Body of pancreas (tissue), 4 donors: ENCODE results near the gene EEF2. TPM values are rescaled to one million over a fixed set of nuclear protein-coding genes. Genes with fewer than 3 reads are reported as not detected.

ENCODE experiments used
- ATAC-seq: fragments of 150-250 bp; one replicate; pipeline ENCODE4 v1.9.1; 2016
- DNase-seq, 4 donors: peaks; one replicate each; pipeline ENCODE4 v3.0.0-alpha.2; 2019
- H3K27ac ChIP-seq, 4 donors: fragments of 200-600 bp; sonication (generic); 1 replicate in 3 of 4; 2 replicates in 1 of 4; pipeline versions ENCODE4 v1.5.1 to v1.6.1; 2016 to 2019; ENCODE audit warnings: mild to moderate bottlenecking in 1 of 4, mixed read lengths in 1 of 4, moderate library complexity in 1 of 4
- H3K27me3 ChIP-seq, 2 donors: fragments of 200-600 bp; sonication (generic); one replicate each; pipeline ENCODE4 v1.6.0; 2016; ENCODE audit warnings: mild to moderate bottlenecking in 1 of 2
- H3K36me3 ChIP-seq, 2 donors: fragments of 200-600 bp; sonication (generic); replicated peaks in 1 of 2; 2 replicates each; pipeline ENCODE4 v1.5.1; 2016; ENCODE audit warnings: low read depth in 2 of 2; ENCODE audit not compliant: insufficient read depth in 1 of 2
- H3K4me1 ChIP-seq: fragments of 200-600 bp; sonication (generic); one replicate; pipeline ENCODE4 v1.6.0; 2016
- H3K4me3 ChIP-seq, 2 donors: fragments of 200-600 bp; sonication (generic); 1 replicate in 1 of 2; 2 replicates in 1 of 2; pipeline ENCODE4 v1.5.1; 2016 to 2019
- H3K9me3 ChIP-seq, 3 donors: fragments of 200-600 bp; sonication (generic); 1 replicate in 2 of 3; 2 replicates in 1 of 3; pipeline ENCODE4 v1.5.1; 2016
- CTCF ChIP-seq, 7 experiments: fragments of 450-650 bp in 4 of 7; fragments of 200-600 bp in 3 of 7; sonication (generic) in 3 of 7; IDR thresholded peaks; one replicate each; pipeline ENCODE4 v1.5.1; 2016 to 2019; ENCODE audit warnings: antibody characterized with exemption in 7 of 7
- POLR2A ChIP-seq, 3 donors: fragments of 450-650 bp; IDR thresholded peaks; one replicate each; pipeline ENCODE4 v1.6.1; 2016; ENCODE audit warnings: antibody characterized with exemption in 3 of 3, mild to moderate bottlenecking in 2 of 3
- WGBS, 2 donors: methylation state at CpG; one replicate each; pipeline ENCODE4 v1.1.5; 2017; 5-methylcytosine and 5-hydroxymethylcytosine counted together
- intact Hi-C: fragments of 100-400 bp; cut with DNase I; formaldehyde crosslinking; loops from one replicate; pipeline ENCODE4 v1.15.1; 2023
- total RNA-seq, 2 donors: library from RNA; depleted of rRNA; stranded (reverse); fragments of >200 nt; gene quantifications; one replicate each; pipeline ENCODE4 v1.1.0, GENCODE V29; 2016

The EEF2 gene
- total RNA-seq, 2 donors from 2014 or later = 1,656 to 1,704 TPM

GRCh38 chr19:4019578-4019977, 34.3 kb upstream of the EEF2 start:
- Histone ChIP-seq H3K27me3 (no peaks in the 10 kb centered on the region), H3K9me3 (no peaks in the 10 kb centered on the region), H3K36me3 (no peaks in the 10 kb centered on the region), H3K27ac (peak overlapping the region in 2 of 4 donors; percentile 7 to 71), H3K4me1 (peaks cover 23% of the 10 kb centered on the region), H3K4me3 (no peak overlapping the region)
- peak in 1 of 4 donors; percentile 84 for DNase-seq
- 9 to 76% methylated on average over 11 to 17 of the region's 17 CpGs for WGBS, 2 donors
- intact Hi-C loops = no loop called here
- TF ChIP-seq POLR2A (IDR thresholded peaks at IDR 0.05) (no peak), CTCF (IDR thresholded peaks at IDR 0.05) (no peak)
- no peak for ATAC-seq

- peaks cover 29% of the 10 kb centered on the region for H3K4me1 ChIP-seq
- DNase-seq (no peak), ATAC-seq (no peak)
- intact Hi-C loops = no loop called here
- TF ChIP-seq CTCF (IDR thresholded peaks at IDR 0.05) (no peak), POLR2A (IDR thresholded peaks at IDR 0.05) (no peak)
- WGBS, 2 donors = 82 to 90% methylated on average over 18 of the region's 19 CpGs
- H3K9me3 ChIP-seq = no peaks in the 10 kb centered on the region
- H3K36me3 ChIP-seq = no peaks in the 10 kb centered on the region
- no peak overlapping the region for H3K4me3 ChIP-seq
- no peaks in the 10 kb centered on the region for H3K27me3 ChIP-seq
- H3K27ac ChIP-seq = peak overlapping the region in 2 of 4 donors; percentile 7 to 71
Measured at GRCh38 chr19:4018775-4019504, 33.7 kb upstream of the EEF2 start.

GRCh38 chr19:4018140-4018613, 32.9 kb upstream of the EEF2 start:
- Histone ChIP-seq H3K27ac (no peak overlapping the region), H3K36me3 (no peaks in the 10 kb centered on the region), H3K27me3 (no peaks in the 10 kb centered on the region), H3K4me3 (no peak overlapping the region), H3K9me3 (no peaks in the 10 kb centered on the region), H3K4me1 (peaks cover 37% of the 10 kb centered on the region)
- ATAC-seq = no peak
- intact Hi-C loops = no loop called here
- no peak for DNase-seq
- 82 to 83% methylated on average over 11 to 21 of the region's 22 CpGs for WGBS, 2 donors
- TF ChIP-seq CTCF (IDR thresholded peaks at IDR 0.05) (no peak), POLR2A (IDR thresholded peaks at IDR 0.05) (no peak)

- TF ChIP-seq CTCF (IDR thresholded peaks at IDR 0.05) (no peak), POLR2A (IDR thresholded peaks at IDR 0.05) (no peak)
- DNase-seq (no peak), ATAC-seq (no peak)
- Histone ChIP-seq H3K4me1 (peaks cover 48% of the 10 kb centered on the region), H3K36me3 (no peaks in the 10 kb centered on the region), H3K27ac (peak overlapping the region in 2 of 4 donors; percentile 43 to 85), H3K9me3 (no peaks in the 10 kb centered on the region), H3K27me3 (no peaks in the 10 kb centered on the region), H3K4me3 (no peak overlapping the region)
- 89 to 100% methylated on average over 4 to 15 of the region's 15 CpGs for WGBS, 2 donors
- intact Hi-C loops = no loop called here
Measured at GRCh38 chr19:4016903-4017638, 31.8 kb upstream of the EEF2 start.
